Stimulated activated CD4-positive, alpha-beta T cell treated with anti-CD3 and anti-CD28 coated beads, Interleukin-15, amount 100 ng/mL, for 1 hour (primary cell): Measurements from ENCODE around the gene KPNA4.
"Not testable (repeated sequence)": the region's sequence is repeated elsewhere in the genome, so short reads cannot be mapped to it uniquely, and the experiment has no call there.

Experiments
- DNase-seq, 2 donors: peaks; one replicate each; pipeline ENCODE4 v3.0.0-alpha.2; 2020; ENCODE audit warnings: low read depth in 1 of 2, low spot score in 1 of 2

The KPNA4 gene

GRCh38 chr3:160452251-160452650 is 113.1 kb downstream of the KPNA4 start:
- not testable (repeated sequence) for DNase-seq

DNA sequence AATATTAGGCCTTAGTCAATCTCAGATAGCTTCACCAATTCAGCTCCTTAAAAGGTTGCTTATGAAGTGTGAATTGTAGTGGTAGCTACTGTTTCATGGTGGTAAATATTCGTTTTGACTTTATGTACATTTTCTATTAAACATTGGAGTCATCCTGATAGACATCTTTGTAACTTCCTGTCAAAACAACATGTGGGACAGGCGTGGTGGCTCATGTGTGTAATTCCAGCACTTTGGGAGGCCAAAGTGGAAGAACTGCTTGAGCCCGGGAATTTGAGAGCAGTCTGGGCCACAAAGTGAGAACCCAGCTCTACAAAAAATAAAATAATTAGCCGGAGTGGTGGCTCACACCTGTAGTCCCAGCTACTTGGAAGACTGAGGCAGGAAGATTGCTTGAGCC is 113.8 kb downstream of the KPNA4 start:
- DNase-seq: no peak

GRCh38 chr3:160450846-160451245 is 114.5 kb downstream of the KPNA4 start:
- DNase-seq: no peak

- peak; percentile 93 for DNase-seq
Measured at GRCh38 chr3:160449636-160450598, 115.5 kb downstream of the KPNA4 start, which contains the start of gene TRIM59. TSS of gene TRIM59 (minus strand) at chr3:160449786. CDS start at chr3:160439183, 10,603 bp downstream.

DNA sequence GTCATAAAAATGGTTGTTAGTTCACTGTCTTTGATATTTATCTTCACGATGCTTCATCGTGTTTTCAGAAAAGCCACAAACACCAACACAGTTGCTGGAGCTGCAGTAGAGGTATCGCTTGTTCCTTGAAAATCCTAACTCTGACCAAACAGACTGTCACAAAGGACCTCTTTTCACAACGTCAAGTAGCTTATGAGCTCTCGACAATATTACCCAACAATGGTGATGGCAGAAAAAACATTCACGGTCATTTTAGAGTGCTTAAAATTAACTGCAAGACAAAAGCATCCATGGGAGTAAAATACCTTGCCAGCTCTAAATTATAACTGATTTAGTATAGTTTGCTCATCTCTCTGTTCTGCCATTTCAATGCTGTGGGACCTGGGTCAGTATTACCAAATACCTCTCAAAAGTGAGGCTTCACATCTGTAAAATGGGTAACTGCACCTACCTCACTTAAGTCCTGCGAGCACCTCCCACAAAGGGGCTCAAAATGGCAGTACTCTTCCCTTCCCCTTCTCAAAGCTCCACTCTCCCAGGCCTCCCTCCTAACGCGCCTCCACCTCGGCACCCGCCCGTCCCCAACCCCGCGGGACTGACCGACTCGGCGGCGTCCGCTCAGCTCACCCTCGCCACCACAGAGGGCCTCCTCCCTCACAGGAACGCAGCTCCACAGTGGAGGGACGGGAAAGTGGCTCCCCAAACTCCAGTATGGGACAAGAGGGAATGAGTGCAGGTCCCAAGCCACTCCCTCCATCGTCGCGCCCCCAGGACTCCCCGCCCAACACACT is 116.3 kb downstream of the KPNA4 start:
- DNase-seq: no peak

DNA sequence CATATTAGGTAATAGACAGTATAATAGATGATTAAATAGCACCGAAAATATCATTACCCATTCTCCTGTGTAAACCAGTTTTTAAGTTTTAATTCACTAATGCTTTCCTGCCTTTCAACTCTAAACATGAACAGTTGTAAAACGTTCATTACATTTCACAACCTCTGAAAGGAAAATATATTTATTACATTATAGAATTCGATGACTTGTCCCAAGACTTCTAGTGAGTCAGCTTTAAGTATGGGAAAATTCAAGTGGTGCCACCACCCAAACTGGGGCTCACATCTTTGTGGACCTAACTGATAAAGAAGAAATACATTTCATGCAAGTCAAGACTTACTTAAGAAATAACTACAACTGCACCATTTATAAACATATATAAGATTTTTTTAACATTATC is 117.8 kb downstream of the KPNA4 start:
- DNase-seq: no peak

- DNase-seq: no peak
Measured at GRCh38 chr3:160446522-160447056, 118.8 kb downstream of the KPNA4 start.

- no peak for DNase-seq
Measured at GRCh38 chr3:160445854-160446253, 119.5 kb downstream of the KPNA4 start.
